Measurements from ENCODE around the gene DNMT3A. TPM values are rescaled to one million over a fixed set of nuclear protein-coding genes. Genes with fewer than 3 reads are reported as not detected.
A peak's percentile ranks its signal among the peaks of the same experiment; 100 is the strongest.

DNMT3A gene
- total RNA-seq, 8 experiments from 2014 or later, result 3.9 to 42.0 (median 29.9) TPM

GRCh38 chr2:25369876-25370275, 28.2 kb upstream of the DNMT3A start:
- in situ Hi-C loops (cut with MboI; ENCODE audit: low pct_unique_long_range_greater_than_20kb in 2 of 9, low sequenced_read_pairs in 9 of 9, unreplicated experiment in 9 of 9), result loop anchor here in 1 of 9 experiments (25.0 kb wide), 1 partner anchor 142 kb away; no protein-coding TSS in a partner anchor
- ATAC-seq (replicated peaks in 6 of 8), result no peak
- WGBS, 10 experiments, result 29 to 89% (median 67%) methylated on average over 1 to 3 of the region's 5 CpGs; no CpG with 5 or more reads in 3 of the 10 experiments
- no peak overlapping the region for H3K4me3 ChIP-seq
- H3K4me1 ChIP-seq (replicated peaks in 1 of 2), result peaks cover 10 to 12% of the 10 kb centered on the region in 2 donors
- H3K27ac ChIP-seq, result no peak overlapping the region

- 20 to 100% (median 94%) methylated on average over 1 to 3 of the region's 4 CpGs; no CpG with 5 or more reads in 7 of the 10 experiments for WGBS, 10 experiments
- Histone ChIP-seq H3K4me3 (no peak overlapping the region), H3K27ac (no peak overlapping the region), H3K4me1 (replicated peaks in 1 of 2) (peaks cover 10 to 12% of the 10 kb centered on the region in 2 donors)
- in situ Hi-C loops (cut with MboI; ENCODE audit: low pct_unique_long_range_greater_than_20kb in 2 of 9, low sequenced_read_pairs in 9 of 9, unreplicated experiment in 9 of 9), result loop anchor here in 1 of 9 experiments (25.0 kb wide), 1 partner anchor 143 kb away; no protein-coding TSS in a partner anchor
- no peak for ATAC-seq (replicated peaks in 6 of 8)
Measured at GRCh38 chr2:25369439-25369838, 27.7 kb upstream of the DNMT3A start.

- Histone ChIP-seq H3K4me1 (replicated peaks in 1 of 2) (peaks cover 10 to 12% of the 10 kb centered on the region in 2 donors), H3K27ac (no peak overlapping the region), H3K4me3 (no peak overlapping the region)
- in situ Hi-C loops (cut with MboI; ENCODE audit: low pct_unique_long_range_greater_than_20kb in 2 of 9, low sequenced_read_pairs in 9 of 9, unreplicated experiment in 9 of 9), result loop anchor here in 1 of 9 experiments (25.0 kb wide), 1 partner anchor 144 kb away; no protein-coding TSS in a partner anchor
- 20 to 89% (median 35%) methylated on average over 1 to 4 of the region's 4 CpGs; no CpG with 5 or more reads in 2 of the 10 experiments for WGBS, 10 experiments
- ATAC-seq (replicated peaks in 6 of 8), result no peak
Measured at GRCh38 chr2:25368660-25369059, 26.9 kb upstream of the DNMT3A start.

GRCh38 chr2:25367296-25367695, 25.6 kb upstream of the DNMT3A start:
- peaks cover 4% of the 10 kb centered on the region in 2 donors for H3K4me1 ChIP-seq (replicated peaks in 1 of 2)
- in situ Hi-C loops (cut with MboI; ENCODE audit: low pct_unique_long_range_greater_than_20kb in 2 of 9, low sequenced_read_pairs in 9 of 9, unreplicated experiment in 9 of 9), result loop anchor here in 1 of 9 experiments (25.0 kb wide), 1 partner anchor 145 kb away; no protein-coding TSS in a partner anchor
- 87 to 100% methylated on average over 2 to 8 of the region's 9 CpGs; no CpG with 5 or more reads in 8 of the 10 experiments for WGBS, 10 experiments
- no peak overlapping the region for H3K27ac ChIP-seq
- ATAC-seq (replicated peaks in 6 of 8), result no peak
- no peak overlapping the region for H3K4me3 ChIP-seq

- no peaks in the 10 kb centered on the region for H3K4me1 ChIP-seq (replicated peaks in 1 of 2)
- in situ Hi-C loops (cut with MboI; ENCODE audit: low pct_unique_long_range_greater_than_20kb in 2 of 9, low sequenced_read_pairs in 9 of 9, unreplicated experiment in 9 of 9), result loop anchor here in 1 of 9 experiments (25.0 kb wide), 1 partner anchor 146 kb away; no protein-coding TSS in a partner anchor
- H3K4me3 ChIP-seq, result no peak overlapping the region
- 60 to 93% (median 74%) methylated on average over 1 to 3 of the region's 4 CpGs; no CpG with 5 or more reads in 4 of the 10 experiments for WGBS, 10 experiments
- ATAC-seq (replicated peaks in 6 of 8), result no peak
- H3K27ac ChIP-seq, result no peak overlapping the region
Measured at GRCh38 chr2:25366629-25367028, 24.9 kb upstream of the DNMT3A start.

- no peak overlapping the region for H3K27ac ChIP-seq
- 7 to 86% (median 51%) methylated on average over 2 to 5 of the region's 5 CpGs; no CpG with 5 or more reads in 5 of the 10 experiments for WGBS, 10 experiments
- in situ Hi-C loops (cut with MboI; ENCODE audit: low pct_unique_long_range_greater_than_20kb in 2 of 9, low sequenced_read_pairs in 9 of 9, unreplicated experiment in 9 of 9), result loop anchor here in 1 of 9 experiments (25.0 kb wide), 1 partner anchor 147 kb away; no protein-coding TSS in a partner anchor
Measured at GRCh38 chr2:25365241-25365640, 23.5 kb upstream of the DNMT3A start.

GRCh38 chr2:25363733-25364132, 22.0 kb upstream of the DNMT3A start:
- ATAC-seq (replicated peaks in 6 of 8), result no peak
- no peak overlapping the region for H3K27ac ChIP-seq
- in situ Hi-C loops (cut with MboI; ENCODE audit: low pct_unique_long_range_greater_than_20kb in 2 of 9, low sequenced_read_pairs in 9 of 9, unreplicated experiment in 9 of 9), result loop anchor here in 1 of 9 experiments (25.0 kb wide), 1 partner anchor 149 kb away; no protein-coding TSS in a partner anchor
- no peak overlapping the region for H3K4me3 ChIP-seq
- no peaks in the 10 kb centered on the region for H3K4me1 ChIP-seq (replicated peaks in 1 of 2)
- WGBS, 10 experiments, result 87 to 100% (median 93%) methylated on average over 1 to 4 of the region's 7 CpGs; no CpG with 5 or more reads in 6 of the 10 experiments

More at GRCh38 chr2:25365241-25365640, 23.5 kb upstream of the DNMT3A start:
- Histone ChIP-seq H3K4me3 (no peak overlapping the region), H3K4me1 (replicated peaks in 1 of 2) (no peaks in the 10 kb centered on the region)
- peak in 1 of 8 experiments; percentile 33 for ATAC-seq (replicated peaks in 6 of 8)

GRCh38 chr2:25362434-25363145, 20.9 kb upstream of the DNMT3A start:
- Histone ChIP-seq H3K4me3 (peak overlapping the region in 4 of 5 donors; percentile 11 to 31 (median 16)), H3K27ac (no peak overlapping the region), H3K4me1 (replicated peaks in 1 of 2) (no peaks in the 10 kb centered on the region)
- 6 to 82% (median 52%) methylated on average over 1 to 18 of the region's 21 CpGs for WGBS, 10 experiments
- in situ Hi-C loops (cut with MboI; ENCODE audit: low pct_unique_long_range_greater_than_20kb in 2 of 9, low sequenced_read_pairs in 9 of 9, unreplicated experiment in 9 of 9), result loop anchor here in 1 of 9 experiments (25.0 kb wide), 1 partner anchor 150 kb away; no protein-coding TSS in a partner anchor
- ATAC-seq (replicated peaks in 6 of 8), result peak in 2 of 8 experiments; percentile 11 to 20

- H3K4me3 ChIP-seq, result peak overlapping the region in 4 of 5 donors; percentile 11 to 31 (median 16)
- in situ Hi-C loops (cut with MboI; ENCODE audit: low pct_unique_long_range_greater_than_20kb in 2 of 9, low sequenced_read_pairs in 9 of 9, unreplicated experiment in 9 of 9), result loop anchor here in 1 of 9 experiments (25.0 kb wide), 1 partner anchor 150 kb away; no protein-coding TSS in a partner anchor
- H3K27ac ChIP-seq, result no peak overlapping the region
- 0 to 20% (median 6%) methylated on average over 1 to 7 of the region's 16 CpGs; no CpG with 5 or more reads in 4 of the 10 experiments for WGBS, 10 experiments
- no peaks in the 10 kb centered on the region for H3K4me1 ChIP-seq (replicated peaks in 1 of 2)
- ATAC-seq (replicated peaks in 6 of 8), result peak; percentile 92 to 100 (median 99)
Measured at GRCh38 chr2:25362049-25362433, 20.3 kb upstream of the DNMT3A start.

GRCh38 chr2:25361261-25362048, 19.7 kb upstream of the DNMT3A start:
- Histone ChIP-seq H3K4me1 (replicated peaks in 1 of 2) (no peaks in the 10 kb centered on the region), H3K4me3 (peak overlapping the region in 1 of 5 donors; percentile 5), H3K27ac (no peak overlapping the region)
- ATAC-seq (replicated peaks in 6 of 8), result no peak
- WGBS, 10 experiments, result 0 to 94% (median 62%) methylated on average over 2 to 14 of the region's 34 CpGs; no CpG with 5 or more reads in 3 of the 10 experiments
- in situ Hi-C loops (cut with MboI; ENCODE audit: low pct_unique_long_range_greater_than_20kb in 2 of 9, low sequenced_read_pairs in 9 of 9, unreplicated experiment in 9 of 9), result loop anchor here in 1 of 9 experiments (25.0 kb wide), 1 partner anchor 151 kb away; no protein-coding TSS in a partner anchor

GRCh38 chr2:25358836-25359235, 17.1 kb upstream of the DNMT3A start:
- H3K4me3 ChIP-seq, result no peak overlapping the region
- no peak for ATAC-seq (replicated peaks in 6 of 8)
- H3K4me1 ChIP-seq (replicated peaks in 1 of 2), result no peaks in the 10 kb centered on the region
- in situ Hi-C loops (cut with MboI; ENCODE audit: low pct_unique_long_range_greater_than_20kb in 2 of 9, low sequenced_read_pairs in 9 of 9, unreplicated experiment in 9 of 9), result loop anchor here in 1 of 9 experiments (25.0 kb wide), 1 partner anchor 153 kb away; no protein-coding TSS in a partner anchor
- no peak overlapping the region for H3K27ac ChIP-seq
- 29 to 100% (median 71%) methylated on average over 1 to 5 of the region's 8 CpGs; no CpG with 5 or more reads in 1 of the 10 experiments for WGBS, 10 experiments

- H3K4me3 ChIP-seq, result no peak overlapping the region
- H3K27ac ChIP-seq, result no peak overlapping the region
- no peaks in the 10 kb centered on the region for H3K4me1 ChIP-seq (replicated peaks in 1 of 2)
- 33 to 100% (median 81%) methylated on average over 1 to 4 of the region's 6 CpGs; no CpG with 5 or more reads in 4 of the 10 experiments for WGBS, 10 experiments
- no peak for ATAC-seq (replicated peaks in 6 of 8)
- in situ Hi-C loops (cut with MboI; ENCODE audit: low pct_unique_long_range_greater_than_20kb in 2 of 9, low sequenced_read_pairs in 9 of 9, unreplicated experiment in 9 of 9), result loop anchor here in 1 of 9 experiments (25.0 kb wide), 1 partner anchor 154 kb away; no protein-coding TSS in a partner anchor
Measured at GRCh38 chr2:25358249-25358815, 16.6 kb upstream of the DNMT3A start.

Measured in motor neuron (in vitro differentiated cells).